NB4 (cell line): ENCODE measurements around the gene ANKRD2.

Experiments used
- POLR2A ChIP-seq: IDR thresholded peaks from 2 replicates; pipeline ENCODE4 v1.6.1; 2011; ENCODE audit warnings: mild to moderate bottlenecking; ENCODE audit not compliant: insufficient read length; ENCODE audit errors: extremely low read depth
- TF ChIP-seq, protein P1 (sequence below): IDR thresholded peaks from one replicate; pipeline ENCODE4 v1.5.1; 2012; ENCODE audit warnings: low read depth, low read length

DNA sequence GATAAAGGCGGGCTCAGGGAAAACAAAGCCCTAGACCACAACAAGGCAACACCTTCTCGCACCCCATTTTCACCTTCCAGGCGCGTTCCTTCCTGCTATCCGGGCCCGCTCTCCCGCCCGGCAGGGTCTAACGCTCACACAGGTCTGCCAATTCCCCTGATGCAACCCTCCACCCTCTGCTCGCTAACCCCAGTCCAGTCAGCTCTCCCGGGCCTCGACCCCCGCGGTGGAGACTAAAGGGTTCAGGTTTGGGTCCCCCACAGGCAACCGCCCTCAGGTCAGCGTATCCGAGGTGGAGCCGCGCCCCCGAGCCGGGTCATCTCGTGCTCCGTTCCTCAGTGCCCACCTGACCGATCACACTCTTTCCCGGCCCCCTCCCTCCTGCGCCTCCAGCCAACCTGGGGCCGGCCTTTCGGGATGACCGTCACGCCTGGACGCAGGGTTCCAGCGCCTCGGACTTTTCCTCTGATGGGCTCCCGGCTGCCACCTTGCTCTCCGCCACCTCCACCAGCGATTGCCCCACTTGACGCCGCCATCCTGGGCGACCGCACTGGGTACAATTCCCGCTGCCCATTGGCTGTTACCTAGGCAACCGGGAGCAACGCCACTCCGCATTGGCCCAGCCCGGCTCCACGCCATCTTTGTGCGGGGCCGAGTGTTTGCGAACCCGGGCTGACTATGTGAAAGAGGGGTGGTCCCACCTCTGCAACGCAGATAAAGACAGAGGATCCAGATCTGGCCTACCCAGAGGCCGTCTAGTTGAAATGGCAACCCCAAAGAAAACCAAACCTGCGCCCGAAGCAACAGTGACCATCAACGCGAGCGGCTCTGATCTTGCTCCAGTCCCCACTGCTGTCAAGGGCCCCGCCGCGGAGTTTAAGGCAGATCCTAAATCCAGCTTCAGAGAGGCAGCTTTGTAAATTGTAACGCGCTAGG, 60.6 kb downstream of the ANKRD2 start, which contains the start of gene MORN4:
- TF ChIP-seq, protein P1, sequence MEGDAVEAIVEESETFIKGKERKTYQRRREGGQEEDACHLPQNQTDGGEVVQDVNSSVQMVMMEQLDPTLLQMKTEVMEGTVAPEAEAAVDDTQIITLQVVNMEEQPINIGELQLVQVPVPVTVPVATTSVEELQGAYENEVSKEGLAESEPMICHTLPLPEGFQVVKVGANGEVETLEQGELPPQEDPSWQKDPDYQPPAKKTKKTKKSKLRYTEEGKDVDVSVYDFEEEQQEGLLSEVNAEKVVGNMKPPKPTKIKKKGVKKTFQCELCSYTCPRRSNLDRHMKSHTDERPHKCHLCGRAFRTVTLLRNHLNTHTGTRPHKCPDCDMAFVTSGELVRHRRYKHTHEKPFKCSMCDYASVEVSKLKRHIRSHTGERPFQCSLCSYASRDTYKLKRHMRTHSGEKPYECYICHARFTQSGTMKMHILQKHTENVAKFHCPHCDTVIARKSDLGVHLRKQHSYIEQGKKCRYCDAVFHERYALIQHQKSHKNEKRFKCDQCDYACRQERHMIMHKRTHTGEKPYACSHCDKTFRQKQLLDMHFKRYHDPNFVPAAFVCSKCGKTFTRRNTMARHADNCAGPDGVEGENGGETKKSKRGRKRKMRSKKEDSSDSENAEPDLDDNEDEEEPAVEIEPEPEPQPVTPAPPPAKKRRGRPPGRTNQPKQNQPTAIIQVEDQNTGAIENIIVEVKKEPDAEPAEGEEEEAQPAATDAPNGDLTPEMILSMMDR = no peak
- no peak for TF ChIP-seq POLR2A
